Activated CD8-positive, alpha-beta memory T cell treated with anti-CD3 and anti-CD28 coated beads, Interleukin-2, amount 10 ng/mL, durations not matched to agents 7 days and 5 days (primary cell): Measurements from ENCODE around the gene ATR. TPM values are rescaled to one million over a fixed set of nuclear protein-coding genes. Genes with fewer than 3 reads are reported as not detected.

ENCODE experiments used
- ATAC-seq: fragments of 150-1000 bp; cut with Tn5 transposase; one replicate; pipeline ENCODE4 v1.10.0; 2021; ENCODE audit warnings: moderate library complexity
- CTCF ChIA-PET: fragments of 350-600 bp; sonication (Branson Sonifier 250); formaldehyde crosslinking; loops from one replicate; lab custom pipeline; 2021; ENCODE audit warnings: antibody characterized with exemption; lab: Charles Lee
- DNase-seq: peaks from one replicate; pipeline ENCODE4 v3.0.0-alpha.2; 2020
- H3K27ac Mint-ChIP-seq: one replicate; pipeline ENCODE4 v1.8.0; 2021; ENCODE audit warnings: mild to moderate bottlenecking, mixed read lengths
- H3K27me3 Mint-ChIP-seq: one replicate; pipeline ENCODE4 v1.8.0; 2021; ENCODE audit warnings: mixed read lengths
- H3K36me3 Mint-ChIP-seq: one replicate; pipeline ENCODE4 v1.8.0; 2021; ENCODE audit warnings: mild to moderate bottlenecking, mixed read lengths
- H3K4me1 Mint-ChIP-seq: one replicate; pipeline ENCODE4 v1.8.0; 2021; ENCODE audit warnings: mixed read lengths
- H3K4me3 Mint-ChIP-seq: one replicate; pipeline ENCODE4 v1.8.0; 2021; ENCODE audit warnings: mild to moderate bottlenecking, moderate library complexity, mixed read lengths
- H3K9me3 Mint-ChIP-seq: one replicate; pipeline ENCODE4 v1.8.0; 2022; ENCODE audit warnings: low read depth, mixed read lengths
- total RNA-seq, 2 experiments: library from RNA; stranded (reverse); gene quantifications; one replicate each; pipeline ENCODE4 v1.2.3, GENCODE V29; 2021

Gene ATR
- 10 to 100 TPM; 34.9 to 40.0 TPM for total RNA-seq

GRCh38 chr3:142578329-142579223, at the start of gene ATR:
Gene ATR, minus strand, starts transcription at chr3:142578733. Its CDS starts 29 bp downstream, at chr3:142578704.
- Mint-ChIP-seq H3K27me3 (peaks cover 16% of the 10 kb centered on the region), H3K4me3 (peak within 1 kb of the TSS; percentile 98)

GRCh38 chr3:142626971-142627370, 48.4 kb upstream of the ATR start:
- ATAC-seq (no peak), DNase-seq (no peak)
- no peak overlapping the region for H3K4me3 Mint-ChIP-seq
- H3K36me3 Mint-ChIP-seq: no peaks in the 10 kb centered on the region
- no peaks in the 10 kb centered on the region for H3K9me3 Mint-ChIP-seq
- CTCF ChIA-PET: interaction anchor here (0.9 kb wide), 1 partner anchor 202 kb away, joined by 3 read pairs; no protein-coding TSS in a partner anchor
- no peak overlapping the region for H3K27ac Mint-ChIP-seq
- H3K27me3 Mint-ChIP-seq: peaks cover 5% of the 10 kb centered on the region
- H3K4me1 Mint-ChIP-seq: no peaks in the 10 kb centered on the region

More at GRCh38 chr3:142578329-142579223, at the start of gene ATR:
- Mint-ChIP-seq H3K36me3 (peaks cover 11% of the 10 kb centered on the region), H3K9me3 (no peaks in the 10 kb centered on the region), H3K4me1 (peaks cover 42% of the 10 kb centered on the region), H3K27ac (peak within 1 kb of the TSS; percentile 97)
- CTCF ChIA-PET: interaction anchor here (0.9 to 2.6 kb wide), 8 partner anchors 9 to 432 kb away, joined by 3 to 6 read pairs (median 4); partner anchors contain the start of gene U2SURP
- peak; percentile 94 for ATAC-seq
- DNase-seq: peak; percentile 98

GRCh38 chr3:142625153-142625440, 46.6 kb upstream of the ATR start:
- H3K36me3 Mint-ChIP-seq: no peaks in the 10 kb centered on the region
- H3K4me3 Mint-ChIP-seq: no peak overlapping the region
- H3K9me3 Mint-ChIP-seq: no peaks in the 10 kb centered on the region
- CTCF ChIA-PET: no interaction called here
- DNase-seq: no peak
- peaks cover 5% of the 10 kb centered on the region for H3K27me3 Mint-ChIP-seq
- no peaks in the 10 kb centered on the region for H3K4me1 Mint-ChIP-seq
- no peak overlapping the region for H3K27ac Mint-ChIP-seq
- ATAC-seq: no peak

GRCh38 chr3:142624341-142625152, 46.0 kb upstream of the ATR start:
- Mint-ChIP-seq H3K4me1 (no peaks in the 10 kb centered on the region), H3K9me3 (no peaks in the 10 kb centered on the region), H3K27ac (no peak overlapping the region), H3K4me3 (no peak overlapping the region), H3K27me3 (peaks cover 5% of the 10 kb centered on the region), H3K36me3 (no peaks in the 10 kb centered on the region)
- ATAC-seq (no peak), DNase-seq (no peak)
- CTCF ChIA-PET: no interaction called here

GRCh38 chr3:142623194-142623593, 44.7 kb upstream of the ATR start:
- Mint-ChIP-seq H3K9me3 (no peaks in the 10 kb centered on the region), H3K4me3 (no peak overlapping the region), H3K36me3 (no peaks in the 10 kb centered on the region), H3K27me3 (peaks cover 7% of the 10 kb centered on the region), H3K27ac (no peak overlapping the region), H3K4me1 (no peaks in the 10 kb centered on the region)
- ATAC-seq (no peak), DNase-seq (no peak)
- CTCF ChIA-PET: no interaction called here

GRCh38 chr3:142622405-142622804, 43.9 kb upstream of the ATR start:
- no peak for DNase-seq
- H3K27ac Mint-ChIP-seq: no peak overlapping the region
- CTCF ChIA-PET: no interaction called here
- no peaks in the 10 kb centered on the region for H3K4me1 Mint-ChIP-seq
- H3K27me3 Mint-ChIP-seq: peaks cover 7% of the 10 kb centered on the region
- H3K36me3 Mint-ChIP-seq: no peaks in the 10 kb centered on the region
- H3K9me3 Mint-ChIP-seq: no peaks in the 10 kb centered on the region
- no peak for ATAC-seq
- no peak overlapping the region for H3K4me3 Mint-ChIP-seq

GRCh38 chr3:142618917-142619461, 40.5 kb upstream of the ATR start:
- no peak for ATAC-seq
- no peak overlapping the region for H3K4me3 Mint-ChIP-seq
- H3K27me3 Mint-ChIP-seq: peaks cover 2% of the 10 kb centered on the region
- H3K36me3 Mint-ChIP-seq: no peaks in the 10 kb centered on the region
- no peak overlapping the region for H3K27ac Mint-ChIP-seq
- H3K4me1 Mint-ChIP-seq: no peaks in the 10 kb centered on the region
- CTCF ChIA-PET: interaction anchor here (1.0 kb wide), 1 partner anchor 32 kb away, joined by 3 read pairs; no protein-coding TSS in a partner anchor
- no peak for DNase-seq
- no peaks in the 10 kb centered on the region for H3K9me3 Mint-ChIP-seq

- no peaks in the 10 kb centered on the region for H3K36me3 Mint-ChIP-seq
- no peak overlapping the region for H3K4me3 Mint-ChIP-seq
- DNase-seq (no peak), ATAC-seq (no peak)
- H3K9me3 Mint-ChIP-seq: no peaks in the 10 kb centered on the region
- peaks cover 2% of the 10 kb centered on the region for H3K27me3 Mint-ChIP-seq
- H3K4me1 Mint-ChIP-seq: no peaks in the 10 kb centered on the region
- CTCF ChIA-PET: no interaction called here
- no peak overlapping the region for H3K27ac Mint-ChIP-seq
Observed at GRCh38 chr3:142615171-142615570, 36.6 kb upstream of the ATR start.

GRCh38 chr3:142614059-142614626, 35.6 kb upstream of the ATR start:
- no peak for ATAC-seq
- CTCF ChIA-PET: no interaction called here
- peaks cover 2% of the 10 kb centered on the region for H3K27me3 Mint-ChIP-seq
- no peaks in the 10 kb centered on the region for H3K9me3 Mint-ChIP-seq
- no peaks in the 10 kb centered on the region for H3K36me3 Mint-ChIP-seq
- H3K4me3 Mint-ChIP-seq: no peak overlapping the region
- H3K4me1 Mint-ChIP-seq: no peaks in the 10 kb centered on the region
- DNase-seq: no peak
- no peak overlapping the region for H3K27ac Mint-ChIP-seq

GRCh38 chr3:142613491-142613890, 35.0 kb upstream of the ATR start:
- CTCF ChIA-PET: no interaction called here
- ATAC-seq: no peak

GRCh38 chr3:142611206-142611605, 32.7 kb upstream of the ATR start:
- DNase-seq: no peak
- Mint-ChIP-seq H3K27ac (no peak overlapping the region), H3K4me3 (no peak overlapping the region), H3K27me3 (no peaks in the 10 kb centered on the region), H3K4me1 (no peaks in the 10 kb centered on the region), H3K36me3 (no peaks in the 10 kb centered on the region), H3K9me3 (no peaks in the 10 kb centered on the region)
- CTCF ChIA-PET: no interaction called here
- no peak for ATAC-seq

More at GRCh38 chr3:142613491-142613890, 35.0 kb upstream of the ATR start:
- Mint-ChIP-seq H3K4me3 (no peak overlapping the region), H3K9me3 (no peaks in the 10 kb centered on the region), H3K27ac (no peak overlapping the region), H3K36me3 (no peaks in the 10 kb centered on the region), H3K27me3 (peaks cover under 1% of the 10 kb centered on the region), H3K4me1 (no peaks in the 10 kb centered on the region)
- no peak for DNase-seq

- Mint-ChIP-seq H3K4me3 (no peak overlapping the region), H3K36me3 (no peaks in the 10 kb centered on the region), H3K4me1 (no peaks in the 10 kb centered on the region), H3K27ac (no peak overlapping the region), H3K27me3 (no peaks in the 10 kb centered on the region), H3K9me3 (no peaks in the 10 kb centered on the region)
- CTCF ChIA-PET: interaction anchor here (1.5 kb wide), 1 partner anchor 12 kb away, joined by 6 read pairs; the partner anchor contains the start of gene PLS1
- ATAC-seq (no peak), DNase-seq (no peak)
Observed at GRCh38 chr3:142609136-142609535, 30.6 kb upstream of the ATR start.

GRCh38 chr3:142608631-142609030, 30.1 kb upstream of the ATR start:
- DNase-seq (no peak), ATAC-seq (no peak)
- no peak overlapping the region for H3K4me3 Mint-ChIP-seq
- H3K4me1 Mint-ChIP-seq: no peaks in the 10 kb centered on the region
- no peaks in the 10 kb centered on the region for H3K36me3 Mint-ChIP-seq
- no peaks in the 10 kb centered on the region for H3K9me3 Mint-ChIP-seq
- H3K27ac Mint-ChIP-seq: no peak overlapping the region
- H3K27me3 Mint-ChIP-seq: no peaks in the 10 kb centered on the region
- CTCF ChIA-PET: interaction anchor here (1.5 kb wide), 1 partner anchor 12 kb away, joined by 6 read pairs; the partner anchor contains the start of gene PLS1
